C4-2B (cell line): ENCODE results near the gene DCAF10.
"Not testable (repeated sequence)": the region's sequence is repeated elsewhere in the genome, so short reads cannot be mapped to it uniquely, and the experiment has no call there.

Experiments used
- H3K27ac ChIP-seq: fragments of 450-650 bp; 2 replicates; pipeline ENCODE4 v1.5.1; 2017
- ZFX ChIP-seq: fragments of 450-650 bp; IDR thresholded peaks from 2 replicates; pipeline ENCODE4 v1.6.1; 2017
- TF ChIP-seq, protein P1 (sequence below): fragments of 450-650 bp; conservative IDR thresholded peaks from 2 replicates; pipeline ENCODE4 v1.5.1; 2017; ENCODE audit warnings: mild to moderate bottlenecking

Gene DCAF10

DNA sequence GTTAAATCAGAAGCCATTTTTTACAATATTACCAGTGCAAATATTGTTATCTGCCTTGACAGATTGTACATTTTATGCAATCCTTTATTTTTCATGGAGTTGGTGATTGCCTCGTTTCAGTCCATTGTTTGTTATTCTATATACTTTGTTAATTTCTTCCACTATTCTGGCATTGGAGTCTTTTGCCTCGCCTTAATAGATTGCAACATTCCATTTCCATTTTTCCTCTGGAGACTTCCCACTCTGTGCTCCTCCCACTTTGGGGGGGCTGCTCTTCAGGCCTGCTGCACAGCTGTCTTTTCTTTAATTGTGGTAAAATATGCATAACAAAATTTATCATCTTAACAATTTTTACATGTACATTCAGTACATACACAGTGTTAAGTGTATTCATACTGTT, 4.4 kb upstream of the DCAF10 start:
- TF ChIP-seq, protein P1, sequence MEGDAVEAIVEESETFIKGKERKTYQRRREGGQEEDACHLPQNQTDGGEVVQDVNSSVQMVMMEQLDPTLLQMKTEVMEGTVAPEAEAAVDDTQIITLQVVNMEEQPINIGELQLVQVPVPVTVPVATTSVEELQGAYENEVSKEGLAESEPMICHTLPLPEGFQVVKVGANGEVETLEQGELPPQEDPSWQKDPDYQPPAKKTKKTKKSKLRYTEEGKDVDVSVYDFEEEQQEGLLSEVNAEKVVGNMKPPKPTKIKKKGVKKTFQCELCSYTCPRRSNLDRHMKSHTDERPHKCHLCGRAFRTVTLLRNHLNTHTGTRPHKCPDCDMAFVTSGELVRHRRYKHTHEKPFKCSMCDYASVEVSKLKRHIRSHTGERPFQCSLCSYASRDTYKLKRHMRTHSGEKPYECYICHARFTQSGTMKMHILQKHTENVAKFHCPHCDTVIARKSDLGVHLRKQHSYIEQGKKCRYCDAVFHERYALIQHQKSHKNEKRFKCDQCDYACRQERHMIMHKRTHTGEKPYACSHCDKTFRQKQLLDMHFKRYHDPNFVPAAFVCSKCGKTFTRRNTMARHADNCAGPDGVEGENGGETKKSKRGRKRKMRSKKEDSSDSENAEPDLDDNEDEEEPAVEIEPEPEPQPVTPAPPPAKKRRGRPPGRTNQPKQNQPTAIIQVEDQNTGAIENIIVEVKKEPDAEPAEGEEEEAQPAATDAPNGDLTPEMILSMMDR, result no peak
- TF ChIP-seq ZFX, result no peak
- no peak overlapping the region for H3K27ac ChIP-seq

DNA sequence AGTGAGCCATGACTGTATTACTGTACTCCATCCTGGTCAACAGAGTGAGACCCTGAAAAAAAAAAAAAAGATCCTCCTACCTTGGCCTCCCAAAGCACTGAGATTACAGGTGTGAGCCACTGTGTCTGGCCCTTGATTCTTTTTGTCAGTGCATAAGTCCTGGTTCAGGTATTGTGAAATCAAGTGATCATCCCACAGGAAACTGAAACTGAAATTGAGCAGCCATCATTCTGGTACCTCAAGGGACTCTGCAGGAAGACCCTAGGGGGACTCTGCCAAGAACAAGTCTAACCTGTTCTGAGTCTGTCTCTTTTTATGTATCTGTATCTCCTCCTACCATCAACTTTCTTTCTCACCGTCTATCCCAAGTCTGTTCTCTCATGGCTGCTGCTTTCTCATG, 1.9 kb upstream of the DCAF10 start:
- no peak for TF ChIP-seq ZFX
- TF ChIP-seq, protein P1, result no peak
- H3K27ac ChIP-seq, result no peak overlapping the region

DNA sequence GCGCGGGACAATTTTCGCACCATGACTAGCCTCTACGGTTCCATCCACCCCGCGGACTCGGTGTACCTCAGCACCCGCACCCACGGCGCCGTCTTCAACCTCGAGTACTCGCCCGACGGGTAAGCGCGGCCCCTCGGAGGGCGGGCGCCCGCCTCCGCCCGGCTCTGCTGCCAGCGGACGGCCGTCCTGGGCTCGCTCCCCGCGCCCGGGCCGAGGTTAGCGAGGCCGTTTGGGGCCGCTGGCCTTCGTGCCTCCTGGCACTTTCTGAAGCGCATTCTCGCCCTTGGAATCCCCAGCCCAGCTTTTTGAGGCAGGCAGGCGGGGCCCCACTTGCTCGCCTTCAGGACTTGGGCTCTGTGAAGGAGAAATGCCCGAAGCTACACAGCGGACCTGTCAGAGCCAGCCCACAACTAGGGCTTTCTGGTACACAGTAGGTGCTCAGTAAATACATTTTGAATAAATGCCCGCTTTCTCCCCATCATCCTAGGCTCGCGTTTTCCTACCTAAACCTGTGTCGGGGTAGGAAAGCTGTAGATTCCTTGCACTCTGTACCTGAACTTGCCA, 772 bp downstream of the DCAF10 start:
- H3K27ac ChIP-seq, result peak overlapping the region; percentile 96
- TF ChIP-seq, protein P1, result no peak
- TF ChIP-seq ZFX, result peak; percentile 87

DNA sequence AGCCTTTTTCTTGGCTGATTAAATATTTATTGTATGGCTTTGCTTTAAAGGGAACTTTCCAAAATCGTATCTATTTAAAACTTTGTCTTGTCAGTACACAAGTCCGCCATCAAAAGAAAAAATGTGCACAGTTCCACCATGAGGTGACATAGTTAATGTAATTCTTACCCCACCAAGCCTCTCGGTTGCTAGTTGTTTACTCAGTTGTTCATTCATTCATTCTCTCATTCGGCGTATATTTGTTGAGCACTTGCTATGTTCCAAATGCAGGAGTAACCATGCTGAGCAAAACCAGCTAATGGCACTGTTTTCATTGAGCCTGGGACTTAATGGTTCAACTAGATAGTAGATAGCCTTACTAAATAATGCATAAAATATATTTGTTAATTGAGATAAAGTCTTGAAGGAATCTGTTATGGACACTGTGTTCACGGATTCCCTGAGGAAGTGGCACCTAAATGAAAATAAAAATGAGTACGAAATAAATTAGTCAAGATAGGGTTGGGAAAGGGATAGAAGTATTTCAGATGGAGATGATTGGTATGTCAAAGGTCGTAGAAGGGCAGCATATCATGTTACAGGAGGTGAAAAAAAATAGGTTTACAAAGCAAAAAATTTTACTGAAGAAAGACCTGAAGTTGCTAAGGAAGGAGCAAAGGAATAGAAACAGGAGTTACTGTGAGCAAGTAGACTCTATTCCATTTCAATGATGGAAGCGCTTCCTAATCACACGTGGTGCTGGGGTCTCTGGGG, 1.5 kb downstream of the DCAF10 start:
- no peak for TF ChIP-seq ZFX
- TF ChIP-seq, protein P1, result no peak
- H3K27ac ChIP-seq, result peak overlapping the region; percentile 96; the same call in 1 of the 2 replicates

DNA sequence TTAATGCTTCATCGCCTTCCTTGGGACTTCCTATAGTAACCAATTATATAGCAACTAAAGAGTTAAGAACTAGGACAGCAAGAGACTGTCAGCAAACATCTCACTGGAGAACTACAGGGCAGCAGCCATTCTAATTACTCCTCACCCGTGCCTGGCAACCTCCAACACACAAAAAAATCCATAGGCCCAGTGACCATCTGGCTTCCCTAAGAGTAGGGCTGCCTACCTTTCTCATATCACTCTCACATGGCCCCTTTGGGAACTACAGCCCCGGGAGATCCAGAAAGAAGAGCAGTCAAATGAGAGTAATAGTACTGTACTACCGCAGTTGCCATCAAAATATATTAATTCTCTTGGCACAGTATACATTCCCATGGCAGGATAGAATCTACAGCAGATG, 5.7 kb downstream of the DCAF10 start:
- TF ChIP-seq, protein P1, result no peak
- no peak for TF ChIP-seq ZFX
- H3K27ac ChIP-seq, result no peak overlapping the region

DNA sequence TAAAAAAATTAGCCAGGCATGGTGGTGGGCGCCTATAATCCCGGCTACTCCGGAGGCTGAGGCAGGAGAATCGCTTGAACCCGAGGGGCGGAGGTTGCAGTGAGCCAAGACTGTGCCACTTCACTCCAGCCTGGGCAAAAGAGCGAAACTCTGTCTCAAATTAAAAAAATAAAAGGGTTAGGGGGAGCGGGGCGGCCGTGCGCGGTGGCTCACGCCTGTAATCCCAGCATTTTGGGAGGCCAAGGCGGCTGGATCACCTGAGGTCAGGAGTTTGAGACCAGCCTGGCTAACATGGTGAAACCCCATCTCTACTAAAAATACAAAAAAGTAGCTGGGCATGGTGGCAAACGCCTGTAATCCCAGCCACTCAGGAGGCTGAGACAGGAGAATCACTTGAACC, 9.1 kb downstream of the DCAF10 start:
- H3K27ac ChIP-seq, result not testable (repeated sequence)

DNA sequence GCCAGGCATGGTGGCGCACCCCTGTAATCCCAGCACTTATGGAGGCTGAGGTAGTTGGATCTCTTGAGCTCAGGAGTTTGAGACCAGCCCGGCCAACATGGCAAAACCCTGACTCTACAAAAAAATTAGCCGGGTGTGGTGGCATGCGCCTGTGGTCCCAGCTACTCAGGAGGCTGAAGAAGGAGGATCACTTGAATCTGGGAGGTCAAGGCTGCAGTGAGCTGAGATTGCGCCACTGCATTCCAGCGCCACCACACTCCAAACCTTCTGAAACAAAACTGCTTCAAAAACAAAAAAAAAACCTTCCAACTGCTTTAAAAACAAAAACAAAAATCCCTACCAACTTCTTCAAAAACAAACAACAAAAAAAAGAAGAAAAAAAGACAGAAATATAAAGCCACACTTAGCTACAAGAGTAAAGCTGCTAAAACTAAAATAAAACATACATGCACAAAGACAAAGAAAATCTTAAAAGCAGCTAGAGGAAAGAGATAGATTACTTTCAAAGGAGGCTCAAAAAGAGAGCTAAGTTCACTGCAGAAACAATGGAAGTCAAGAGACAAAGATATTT, 11.4 kb downstream of the DCAF10 start:
- TF ChIP-seq, protein P1, result no peak
- TF ChIP-seq ZFX, result no peak
- H3K27ac ChIP-seq, result no peak overlapping the region
